H1 (cell line): ENCODE measurements around the gene CUL4A. TPM values are rescaled to one million over a fixed set of nuclear protein-coding genes. Genes with fewer than 3 reads are reported as not detected.

Source experiments
- CTCF ChIA-PET: fragments of 300-600 bp; sonication (Branson Sonifier 250); formaldehyde crosslinking; loops from one replicate; lab custom pipeline; 2021; ENCODE audit not compliant: partially characterized antibody; lab: Charles Lee
- POLR2A ChIA-PET: fragments of 300-600 bp; sonication (Branson Sonifier 250); formaldehyde crosslinking; loops from one replicate; lab custom pipeline; 2021; ENCODE audit warnings: inconsistent platforms; ENCODE audit not compliant: partially characterized antibody; lab: Charles Lee
- DNase-seq, 2 experiments: peaks; one replicate each; pipeline versions ENCODE4 v3.0.0 to v3.0.0-alpha.2; 2010 to 2022; ENCODE audit warnings: low spot score in 2 of 2, low read depth in 1 of 2, mixed read lengths in 1 of 2
- FAIRE-seq: peaks from 2 replicates; lab custom pipeline; 2011; peaks lifted over from hg19 to GRCh38; lab: Jason Lieb, UNC
- H2AFZ ChIP-seq: 2 replicates; pipeline ENCODE4 v1.8.1; 2012; ENCODE audit warnings: low read length, inconsistent platforms
- H2AK5ac ChIP-seq: 2 replicates; pipeline ENCODE4 v1.6.1; 2013; ENCODE audit warnings: low read depth, low read length
- H2BK120ac ChIP-seq: replicated peaks from 2 replicates; pipeline ENCODE3; 2013; ENCODE audit warnings: low read depth, low read length, inconsistent platforms
- H2BK12ac ChIP-seq: 2 replicates; pipeline ENCODE4 v1.6.1; 2013; ENCODE audit warnings: low read depth, low read length
- H2BK15ac ChIP-seq: 2 replicates; pipeline ENCODE4 v1.6.1; 2013; ENCODE audit warnings: low read length
- H2BK20ac ChIP-seq: 2 replicates; pipeline ENCODE4 v1.6.1; 2013; ENCODE audit warnings: low read length
- H2BK5ac ChIP-seq: 2 replicates; pipeline ENCODE4 v1.6.1; 2013; ENCODE audit warnings: low read depth, low read length
- H3K14ac ChIP-seq: 2 replicates; pipeline ENCODE4 v1.6.1; 2013; ENCODE audit warnings: inconsistent platforms; ENCODE audit not compliant: insufficient read length
- H3K18ac ChIP-seq: 2 replicates; pipeline ENCODE4 v1.6.1; 2013; ENCODE audit warnings: low read length; ENCODE audit errors: extremely low read depth
- H3K23ac ChIP-seq: 2 replicates; pipeline ENCODE4 v1.6.1; 2013; ENCODE audit warnings: inconsistent platforms; ENCODE audit not compliant: insufficient read length
- H3K23me2 ChIP-seq: 2 replicates; pipeline ENCODE4 v1.6.1; 2013; ENCODE audit warnings: low read depth, low read length
- H3K27ac ChIP-seq: 2 replicates; pipeline ENCODE4 v1.6.1; 2011; ENCODE audit warnings: low read depth, low read length, inconsistent platforms
- H3K27me3 ChIP-seq, 4 experiments: replicated peaks in 1 of 4; 1 replicate in 1 of 4; 2 replicates in 3 of 4; pipeline versions ENCODE4 v1.6.1 to v1.8.1; 2011 to 2013; ENCODE audit warnings: low read length in 3 of 4, mild to moderate bottlenecking in 3 of 4, inconsistent platforms in 2 of 4, mixed read lengths in 2 of 4, moderate library complexity in 1 of 4; ENCODE audit not compliant: control insufficient read depth in 3 of 4, insufficient read depth in 3 of 4; ENCODE audit errors: extremely low read depth in 1 of 4
- H3K36me3 ChIP-seq, 4 experiments: 2 replicates each; pipeline versions ENCODE4 v1.6.1 to v1.8.1; 2011 to 2013; ENCODE audit warnings: mild to moderate bottlenecking in 4 of 4, low read length in 3 of 4, moderate library complexity in 2 of 4, control low read depth in 1 of 4, inconsistent platforms in 1 of 4; ENCODE audit not compliant: insufficient read depth in 4 of 4, control insufficient read depth in 2 of 4
- H3K4ac ChIP-seq: replicated peaks from 2 replicates; pipeline ENCODE3; 2013; ENCODE audit warnings: low read length, low read depth, mixed read lengths, inconsistent platforms; ENCODE audit not compliant: insufficient read length
- H3K4me1 ChIP-seq, 4 experiments: replicated peaks in 1 of 4; 1 replicate in 1 of 4; 2 replicates in 3 of 4; pipeline versions ENCODE4 v1.6.1 to v1.8.1; 2011 to 2013; ENCODE audit warnings: low read length in 3 of 4, inconsistent platforms in 2 of 4, mixed read lengths in 1 of 4; ENCODE audit not compliant: insufficient read depth in 4 of 4, control insufficient read depth in 3 of 4
- H3K4me2 ChIP-seq, 2 experiments: 2 replicates each; pipeline versions ENCODE4 v1.6.1 to v1.8.1; 2011 to 2013; ENCODE audit warnings: low read depth in 2 of 2, low read length in 2 of 2, control low read depth in 1 of 2, inconsistent platforms in 1 of 2, mild to moderate bottlenecking in 1 of 2; ENCODE audit not compliant: insufficient read depth in 1 of 2
- H3K4me3 ChIP-seq, 4 experiments: fragments of 200-600, 300-600 bp in 1 of 4; sonication (generic), shearing (Covaris generic), sonication (Bioruptor Twin) in 1 of 4; 2 replicates each; pipeline versions ENCODE4 v1.5.1 to v1.8.1; 2011 to 2016; ENCODE audit warnings: low read length in 4 of 4, low read depth in 3 of 4, control low read depth in 2 of 4, inconsistent platforms in 2 of 4, mild to moderate bottlenecking in 2 of 4, mixed read lengths in 1 of 4, moderate library complexity in 1 of 4; ENCODE audit not compliant: insufficient read depth in 2 of 4; ENCODE audit errors: extremely low read depth in 1 of 4
- H3K56ac ChIP-seq: replicated peaks from 2 replicates; pipeline ENCODE3; 2013; ENCODE audit warnings: low read depth, mild to moderate bottlenecking, mixed read lengths, low read length, inconsistent platforms; ENCODE audit not compliant: insufficient read length
- H3K79me1 ChIP-seq: 2 replicates; pipeline ENCODE4 v1.6.1; 2013; ENCODE audit warnings: low read depth, low read length, control low read depth
- H3K79me2 ChIP-seq, 2 experiments: 2 replicates each; pipeline versions ENCODE4 v1.6.1 to v1.8.1; 2012 to 2013; ENCODE audit warnings: low read length in 2 of 2, mild to moderate bottlenecking in 2 of 2, inconsistent platforms in 1 of 2; ENCODE audit not compliant: insufficient read depth in 2 of 2, control insufficient read depth in 1 of 2
- H3K9ac ChIP-seq, 4 experiments: replicated peaks in 1 of 4; 1 replicate in 1 of 4; 2 replicates in 3 of 4; pipeline versions ENCODE4 v1.6.1 to v1.8.1; 2011 to 2013; ENCODE audit warnings: low read depth in 3 of 4, low read length in 3 of 4, control low read depth in 2 of 4, mild to moderate bottlenecking in 2 of 4, moderate library complexity in 2 of 4, inconsistent platforms in 1 of 4; ENCODE audit errors: extremely low read depth in 1 of 4
- H3K9me3 ChIP-seq, 2 experiments: 2 replicates each; pipeline versions ENCODE4 v1.6.1 to v1.8.1; 2012 to 2013; ENCODE audit warnings: mild to moderate bottlenecking in 2 of 2, moderate library complexity in 2 of 2, control low read depth in 1 of 2, inconsistent platforms in 1 of 2, low read depth in 1 of 2, low read length in 1 of 2, mixed read lengths in 1 of 2; ENCODE audit not compliant: insufficient read depth in 2 of 2
- H4K20me1 ChIP-seq, 2 experiments: replicated peaks in 1 of 2; 2 replicates each; pipeline versions ENCODE3 to v1.8.1; 2011 to 2013; ENCODE audit warnings: inconsistent platforms in 2 of 2, low read length in 2 of 2, mild to moderate bottlenecking in 1 of 2; ENCODE audit not compliant: insufficient read depth in 2 of 2, control insufficient read depth in 1 of 2
- H4K5ac ChIP-seq: 2 replicates; pipeline ENCODE4 v1.6.1; 2013; ENCODE audit warnings: low read length, low read depth, mixed read lengths, inconsistent platforms; ENCODE audit not compliant: insufficient read length
- H4K8ac ChIP-seq: 2 replicates; pipeline ENCODE4 v1.8.0; 2013; ENCODE audit warnings: mild to moderate bottlenecking, moderate library complexity, low read length, inconsistent platforms; ENCODE audit not compliant: insufficient read depth; ENCODE audit errors: extremely low read depth
- H4K91ac ChIP-seq: replicated peaks from 2 replicates; pipeline ENCODE3; 2013; ENCODE audit warnings: low read length, mixed read lengths, inconsistent platforms; ENCODE audit not compliant: insufficient read length
- BCL11A ChIP-seq, 2 experiments: IDR thresholded peaks; one replicate each; pipeline ENCODE4 v1.6.1; 2011; ENCODE audit warnings: low read depth in 2 of 2, low read length in 2 of 2, mild to moderate bottlenecking in 2 of 2
- CBX8 ChIP-seq: fragments of 300-800, 300-1000 bp; sonication (generic); IDR thresholded peaks from 2 replicates; pipeline ENCODE4 v1.7.1; 2016; ENCODE audit warnings: low read depth, low read length, borderline replicate concordance
- CHD2 ChIP-seq: IDR thresholded peaks from 2 replicates; pipeline ENCODE4 v1.6.1; 2012; ENCODE audit warnings: low read length, improper control_type of control experiment
- CREB1 ChIP-seq: IDR thresholded peaks from 2 replicates; pipeline ENCODE4 v1.6.1; 2012; ENCODE audit warnings: inconsistent platforms
- HDAC2 ChIP-seq, 2 experiments: fragments of 300-600 bp in 1 of 2; sonication (generic) in 1 of 2; IDR thresholded peaks; 2 replicates each; pipeline ENCODE4 v1.6.1; 2011 to 2012; ENCODE audit warnings: low read depth in 2 of 2, low read length in 2 of 2, mild to moderate bottlenecking in 2 of 2, moderate library complexity in 2 of 2, borderline replicate concordance in 1 of 2, inconsistent platforms in 1 of 2
- JUN ChIP-seq: IDR thresholded peaks from 2 replicates; pipeline ENCODE4 v1.6.1; 2011; ENCODE audit warnings: low read depth, mild to moderate bottlenecking, improper control_type of control experiment, low read length
- KDM1A ChIP-seq: fragments of 200-600, 300-600 bp; sonication (generic); IDR thresholded peaks from 2 replicates; pipeline ENCODE4 v1.7.1; 2016; ENCODE audit warnings: mild to moderate bottlenecking, low read length, borderline replicate concordance
- MAFK ChIP-seq: IDR thresholded peaks from 2 replicates; pipeline ENCODE4 v1.6.1; 2012; ENCODE audit warnings: low read depth, mild to moderate bottlenecking, improper control_type of control experiment, low read length
- RNF2 ChIP-seq: fragments of 200-900, 300-1000 bp; sonication (generic); IDR thresholded peaks from 2 replicates; pipeline ENCODE4 v1.7.1; 2016; ENCODE audit warnings: borderline replicate concordance, low read depth, mild to moderate bottlenecking, antibody characterized with exemption, low read length; ENCODE audit not compliant: poor library complexity, severe bottlenecking; ENCODE audit errors: missing control alignments
- SIRT6 ChIP-seq: IDR thresholded peaks from one replicate; pipeline ENCODE4 v1.7.1; 2012; ENCODE audit warnings: low read length, inconsistent platforms
- SP1 ChIP-seq: IDR thresholded peaks from 2 replicates; pipeline ENCODE4 v1.6.1; 2011; ENCODE audit warnings: low read depth, low read length
- SP4 ChIP-seq: IDR thresholded peaks from 2 replicates; pipeline ENCODE4 v1.6.1; 2012; ENCODE audit warnings: low read length, inconsistent platforms
- ZNF274 ChIP-seq: IDR thresholded peaks from 2 replicates; pipeline ENCODE4 v1.7.0; 2012; ENCODE audit warnings: low read length, borderline replicate concordance; ENCODE audit errors: extremely low read depth
- polyA plus RNA-seq, 7 experiments: library from polyadenylated mRNA; depleted of rRNA in 3 of 7; stranded (reverse) in 5 of 7; unstranded in 2 of 7; fragments of >200 nt in 5 of 7; fragments of 200-250 nt in 2 of 7; gene quantifications; 1 replicate in 5 of 7; 2 replicates in 1 of 7; 4 replicates in 1 of 7; pipeline versions ENCODE4 v1.2.1 to v1.2.3, GENCODE V29; 2011 to 2013; ENCODE audit warnings: missing spikeins in 2 of 7, mixed read lengths in 2 of 7
- total RNA-seq: library from RNA; stranded (reverse); fragmentation: NEBNext Ultra II Directional; extraction: Animal tissue kit (Norgen Biotek cat#: 25700); gene quantifications from 2 replicates; pipeline ENCODE4 v1.2.1, GENCODE V29; 2021

CUL4A gene
- total and polyA plus RNA-seq, 2 of the 8 experiments (the other 6 are each of a cell fraction or from before 2014, with no cell fraction given): 54.7 to 101 TPM

DNA sequence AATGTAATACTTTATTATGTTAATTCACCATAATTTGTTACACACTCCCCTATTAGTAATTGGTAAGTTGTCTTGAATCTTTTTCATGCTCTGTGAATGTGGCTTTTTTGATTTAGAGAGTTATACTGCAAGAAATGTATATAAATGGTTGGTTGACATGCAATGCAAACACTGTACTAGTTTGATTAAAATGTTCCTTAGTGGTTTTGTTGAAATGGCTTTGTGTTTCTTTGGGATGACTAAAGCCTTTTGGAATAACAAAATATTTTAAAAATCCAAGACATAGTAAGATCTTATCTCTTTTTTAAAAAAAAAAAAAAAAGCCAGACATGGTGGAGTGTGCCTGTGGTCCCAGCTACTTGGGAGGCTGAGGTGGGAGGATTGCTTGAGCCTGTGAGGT, 98.1 kb downstream of the CUL4A start:
- TF ChIP-seq ZNF274: no peak
- TF ChIP-seq CBX8: no peak
- TF ChIP-seq SIRT6: no peak
- no peak for TF ChIP-seq HDAC2 (IDR thresholded peaks at IDR 0.05; ENCODE audit: borderline replicate concordance in 1 of 2, low read depth in 2 of 2, low read length in 2 of 2)
- TF ChIP-seq CHD2: no peak
- TF ChIP-seq KDM1A: no peak
- no peak for TF ChIP-seq MAFK
- no peak for TF ChIP-seq CREB1
- TF ChIP-seq RNF2: no peak
- no peak for TF ChIP-seq BCL11A (IDR thresholded peaks at IDR 0.05; ENCODE audit: low read depth in 2 of 2, low read length in 2 of 2)
- no peak for TF ChIP-seq SP4
- TF ChIP-seq SP1: no peak
- no peak for TF ChIP-seq JUN

More for the DNA sequence above, 98.1 kb downstream of the CUL4A start:
- ChIA-PET CTCF (no interaction called here), POLR2A (interaction anchor here (1.0 kb wide), 1 partner anchor 9 kb away, joined by 3 read pairs; no protein-coding TSS in a partner anchor)
- Histone ChIP-seq H3K23ac (no peak overlapping the region), H4K20me1 (peaks cover 5 to 18% of the 10 kb centered on the region in 2 experiments), H2BK120ac (no peak overlapping the region), H3K18ac (no peak overlapping the region), H3K4me1 (no peaks in the 10 kb centered on the region), H3K79me1 (peaks cover 8% of the 10 kb centered on the region), H3K14ac (no peak overlapping the region), H3K9ac (no peak overlapping the region), H4K91ac (no peak overlapping the region), H3K36me3 (peaks cover 9 to 22% (median 14%) of the 10 kb centered on the region in 4 experiments; a peak in 7 of 8 replicates), H2BK20ac (no peak overlapping the region), H2AFZ (no peak overlapping the region), H3K4me2 (no peak overlapping the region), H3K56ac (no peak overlapping the region), H3K4ac (no peak overlapping the region), H3K27me3 (no peaks in the 10 kb centered on the region), H2AK5ac (no peak overlapping the region), H3K79me2 (peaks cover 0 to 56% of the 10 kb centered on the region in 2 experiments; a peak in 3 of 4 replicates), H2BK5ac (no peak overlapping the region), H3K4me3 (no peak overlapping the region), H4K8ac (no peak overlapping the region), H3K23me2 (no peaks in the 10 kb centered on the region), H4K5ac (no peak overlapping the region), H2BK15ac (no peak overlapping the region), H3K27ac (no peak overlapping the region), H2BK12ac (no peak overlapping the region), H3K9me3 (no peaks in the 10 kb centered on the region)
- FAIRE-seq (no peak), DNase-seq (no peak)
